A673 (cell line): ENCODE data around the gene SERPINH1. TPM values are rescaled to one million over a fixed set of nuclear protein-coding genes. Genes with fewer than 3 reads are reported as not detected.

Source experiments
- BruUV-seq: library from RNA; stranded (reverse); fragments of 400-500 nt; replicated peaks from 2 replicates; lab custom pipeline; 2021; lab: Mats Ljungman, UMichigan
- CTCF ChIA-PET: fragments of 300-600 bp; sonication (Branson Sonifier 250); formaldehyde crosslinking; loops from one replicate; lab custom pipeline; 2022; ENCODE audit warnings: antibody characterized with exemption; lab: Charles Lee
- POLR2A ChIA-PET: fragments of 300-600 bp; sonication (Branson Sonifier 250); formaldehyde crosslinking; loops from one replicate; lab custom pipeline; 2022; ENCODE audit warnings: antibody characterized with exemption; ENCODE audit not compliant: low non-redundant PET; lab: Charles Lee
- DNase-seq: peaks from one replicate; pipeline ENCODE4 v3.0.0-alpha.2; 2015; ENCODE audit warnings: low spot score
- H3K27ac ChIP-seq: fragments of 200-600 bp; sonication (generic); 2 replicates; pipeline ENCODE4 v1.5.1; 2016; ENCODE audit warnings: mixed run types, low read depth, mild to moderate bottlenecking, mixed read lengths, antibody characterized with exemption, low read length; ENCODE audit not compliant: poor library complexity, severe bottlenecking
- H3K27me3 ChIP-seq: fragments of 200-600 bp; sonication (generic); replicated peaks from 2 replicates; pipeline ENCODE4 v1.6.1; 2017; ENCODE audit warnings: mixed run types, low read depth, mild to moderate bottlenecking, mixed read lengths, antibody characterized with exemption, low read length; ENCODE audit not compliant: insufficient read depth, poor library complexity
- H3K36me3 ChIP-seq: fragments of 200-600 bp; sonication (generic); 2 replicates; pipeline ENCODE4 v1.6.1; 2016; ENCODE audit warnings: mixed run types, mild to moderate bottlenecking, mixed read lengths, antibody characterized with exemption, low read length; ENCODE audit not compliant: insufficient read depth, poor library complexity, severe bottlenecking
- H3K4me1 ChIP-seq: fragments of 200-600 bp; sonication (generic); 2 replicates; pipeline ENCODE4 v1.6.1; 2017; ENCODE audit warnings: mixed run types, mild to moderate bottlenecking, mixed read lengths, antibody characterized with exemption, low read length; ENCODE audit not compliant: insufficient read depth, poor library complexity, severe bottlenecking
- H3K4me3 ChIP-seq: fragments of 200-600 bp; sonication (generic); 2 replicates; pipeline ENCODE4 v1.5.1; 2016; ENCODE audit warnings: low read depth, mixed run types, mild to moderate bottlenecking, mixed read lengths, low read length; ENCODE audit not compliant: poor library complexity, severe bottlenecking
- H3K9me3 ChIP-seq: fragments of 200-600 bp; sonication (generic); 2 replicates; pipeline ENCODE4 v1.6.1; 2016; ENCODE audit warnings: mixed run types, low read depth, mild to moderate bottlenecking, mixed read lengths, antibody characterized with exemption, low read length; ENCODE audit not compliant: poor library complexity, severe bottlenecking
- CTCF ChIP-seq: fragments of 300-800, 200-600 bp; sonication (generic); conservative IDR thresholded peaks from 2 replicates; pipeline ENCODE4 v1.5.1; 2017; ENCODE audit warnings: low read depth, mild to moderate bottlenecking, antibody characterized with exemption, low read length, moderate library complexity, mixed read lengths
- EZH2 ChIP-seq: fragments of 200-600 bp; sonication (generic); IDR thresholded peaks from 2 replicates; pipeline ENCODE4 v1.6.1; 2017; ENCODE audit warnings: borderline replicate concordance, low read depth, mild to moderate bottlenecking, mixed read lengths, antibody characterized with exemption, low read length; ENCODE audit not compliant: poor library complexity, severe bottlenecking
- intact Hi-C: fragments of 100-400 bp; cut with micrococcal nuclease; formaldehyde crosslinking; loops from one replicate; pipeline ENCODE4 v1.10.0; 2022; ENCODE audit not compliant: unreplicated experiment
- total RNA-seq: library from RNA; stranded (reverse); gene quantifications from 2 replicates; pipeline ENCODE4 v1.2.3, GENCODE V29; 2021

SERPINH1 gene
- total RNA-seq, 1 experiment from 2014 or later: 268 TPM

- no TSS peak for BruUV-seq
- Histone ChIP-seq H3K4me3 (no peak overlapping the region), H3K27me3 (peaks cover 15% of the 10 kb centered on the region), H3K9me3 (no peaks in the 10 kb centered on the region), H3K27ac (no peak overlapping the region), H3K36me3 (no peaks in the 10 kb centered on the region), H3K4me1 (peaks cover 8% of the 10 kb centered on the region)
- ChIA-PET CTCF (interaction anchor here (0.7 kb wide), 1 partner anchor 74 kb away, joined by 5 read pairs; no protein-coding TSS in a partner anchor), POLR2A (interaction anchor here (0.6 kb wide), 1 partner anchor 113 kb away, joined by 9 read pairs; no protein-coding TSS in a partner anchor)
- TF ChIP-seq EZH2 (no peak), CTCF (no peak)
- intact Hi-C loops: no loop called here
- no peak for DNase-seq
Observed at GRCh38 chr11:75527938-75528735, 33.9 kb upstream of the SERPINH1 start.

- Histone ChIP-seq H3K9me3 (no peaks in the 10 kb centered on the region), H3K36me3 (no peaks in the 10 kb centered on the region), H3K27ac (no peak overlapping the region), H3K27me3 (no peaks in the 10 kb centered on the region), H3K4me1 (peaks cover 7% of the 10 kb centered on the region), H3K4me3 (no peak overlapping the region)
- ChIA-PET POLR2A (no interaction called here), CTCF (interaction anchor here (0.6 to 1.0 kb wide), 2 partner anchors 24 to 86 kb away, joined by 3 to 9 read pairs; no protein-coding TSS in a partner anchor)
- TF ChIP-seq CTCF: no peak
- no peak for TF ChIP-seq EZH2
- intact Hi-C loops: no loop called here
- DNase-seq: no peak
- no TSS peak for BruUV-seq
Observed at GRCh38 chr11:75530577-75530976, 31.5 kb upstream of the SERPINH1 start.

GRCh38 chr11:75531325-75531724, 30.7 kb upstream of the SERPINH1 start:
- Histone ChIP-seq H3K36me3 (no peaks in the 10 kb centered on the region), H3K27me3 (no peaks in the 10 kb centered on the region), H3K27ac (no peak overlapping the region), H3K4me1 (peaks cover 7% of the 10 kb centered on the region), H3K9me3 (no peaks in the 10 kb centered on the region), H3K4me3 (no peak overlapping the region)
- POLR2A ChIA-PET: no interaction called here
- intact Hi-C loops: no loop called here
- DNase-seq: no peak
- CTCF ChIA-PET: interaction anchor here (0.6 to 1.0 kb wide), 2 partner anchors 24 to 86 kb away, joined by 3 to 9 read pairs; no protein-coding TSS in a partner anchor
- no TSS peak for BruUV-seq
- no peak for TF ChIP-seq CTCF
- TF ChIP-seq EZH2: no peak
